Tibial artery (tissue), 4 donors: ENCODE results near the gene ZEB2.

ENCODE experiments used
- DNase-seq, 2 donors: peaks; one replicate each; pipeline ENCODE4 v3.0.0-alpha.2; 2019
- H3K27ac ChIP-seq, 2 donors: fragments of 200-600 bp; sonication (generic) in 1 of 2; 1 replicate in 1 of 2; 2 replicates in 1 of 2; pipeline ENCODE4 v1.5.1; 2018 to 2019; ENCODE audit warnings: mild to moderate bottlenecking in 1 of 2
- H3K27me3 ChIP-seq, 2 donors: fragments of 200-600 bp; sonication (generic) in 1 of 2; one replicate each; pipeline versions ENCODE4 v1.5.1 to v1.6.0; 2016 to 2019
- H3K36me3 ChIP-seq, 3 donors: fragments of 200-600 bp; sonication (generic) in 2 of 3; one replicate each; pipeline ENCODE4 v1.5.1; 2016 to 2019; ENCODE audit warnings: mild to moderate bottlenecking in 2 of 3
- H3K4me1 ChIP-seq, 4 donors: fragments of 200-600 bp; sonication (generic) in 2 of 4; 1 replicate in 3 of 4; 2 replicates in 1 of 4; pipeline ENCODE4 v1.5.1; 2016 to 2019
- H3K4me3 ChIP-seq, 2 donors: fragments of 200-600 bp; sonication (generic) in 1 of 2; 1 replicate in 1 of 2; 2 replicates in 1 of 2; pipeline ENCODE4 v1.5.1; 2018 to 2019; ENCODE audit warnings: mild to moderate bottlenecking in 2 of 2
- H3K9me3 ChIP-seq, 3 donors: fragments of 200-600 bp; sonication (generic) in 1 of 3; one replicate each; pipeline ENCODE4 v1.5.1; 2016 to 2019
- CTCF ChIP-seq, 2 experiments: fragments of 200-600 bp in 1 of 2; fragments of 450-650 bp in 1 of 2; IDR thresholded peaks; one replicate each; pipeline ENCODE4 v1.5.1; 2017 to 2019; ENCODE audit warnings: antibody characterized with exemption in 2 of 2, mild to moderate bottlenecking in 1 of 2, moderate library complexity in 1 of 2
- intact Hi-C: fragments of 100-400 bp; cut with DNase I; formaldehyde crosslinking; loops from one replicate; pipeline ENCODE4 v1.15.0; 2023; ENCODE audit warnings: low total_unique reads

Gene ZEB2

GRCh38 chr2:144503242-144503641, 16.7 kb downstream of the ZEB2 start:
- no peak overlapping the region for H3K4me3 ChIP-seq
- peak overlapping the region; percentile 97 to 99 for H3K27ac ChIP-seq
- intact Hi-C loops = loop anchor here (5.0 kb wide), 1 partner anchor 56 kb away; no protein-coding TSS in a partner anchor
- H3K36me3 ChIP-seq = no peaks in the 10 kb centered on the region
- no peaks in the 10 kb centered on the region for H3K27me3 ChIP-seq
- peaks cover 0 to 82% (median 34%) of the 10 kb centered on the region in 4 donors for H3K4me1 ChIP-seq
- DNase-seq = no peak
- no peaks in the 10 kb centered on the region for H3K9me3 ChIP-seq
- TF ChIP-seq CTCF (IDR thresholded peaks at IDR 0.05) = no peak

GRCh38 chr2:144502369-144502768, 17.6 kb downstream of the ZEB2 start:
- Histone ChIP-seq H3K4me3 (no peak overlapping the region), H3K4me1 (peaks cover 0 to 82% (median 34%) of the 10 kb centered on the region in 4 donors), H3K27ac (peak overlapping the region; percentile 97 to 99), H3K27me3 (no peaks in the 10 kb centered on the region), H3K36me3 (no peaks in the 10 kb centered on the region), H3K9me3 (no peaks in the 10 kb centered on the region)
- TF ChIP-seq CTCF (IDR thresholded peaks at IDR 0.05) = no peak
- intact Hi-C loops = loop anchor here (5.0 kb wide), 1 partner anchor 55 kb away; no protein-coding TSS in a partner anchor
- no peak for DNase-seq

- H3K27ac ChIP-seq = peak overlapping the region; percentile 97 to 99
- intact Hi-C loops = loop anchor here (5.0 kb wide), 1 partner anchor 54 kb away; no protein-coding TSS in a partner anchor
- no peaks in the 10 kb centered on the region for H3K36me3 ChIP-seq
Observed at GRCh38 chr2:144501627-144502026, 18.3 kb downstream of the ZEB2 start.

GRCh38 chr2:144501118-144501517, 18.8 kb downstream of the ZEB2 start:
- Histone ChIP-seq H3K36me3 (no peaks in the 10 kb centered on the region), H3K27me3 (no peaks in the 10 kb centered on the region), H3K4me1 (peaks cover 0 to 84% (median 42%) of the 10 kb centered on the region in 4 donors), H3K27ac (peak overlapping the region; percentile 97 to 99), H3K4me3 (no peak overlapping the region), H3K9me3 (no peaks in the 10 kb centered on the region)
- DNase-seq = no peak
- intact Hi-C loops = loop anchor here (5.0 kb wide), 1 partner anchor 54 kb away; no protein-coding TSS in a partner anchor
- TF ChIP-seq CTCF (IDR thresholded peaks at IDR 0.05) = no peak

More at GRCh38 chr2:144501627-144502026, 18.3 kb downstream of the ZEB2 start:
- H3K4me3 ChIP-seq = no peak overlapping the region
- H3K9me3 ChIP-seq = no peaks in the 10 kb centered on the region
- peaks cover 0 to 84% (median 40%) of the 10 kb centered on the region in 4 donors for H3K4me1 ChIP-seq
- no peak for DNase-seq
- no peaks in the 10 kb centered on the region for H3K27me3 ChIP-seq
- no peak for TF ChIP-seq CTCF (IDR thresholded peaks at IDR 0.05)

- no peak for TF ChIP-seq CTCF (IDR thresholded peaks at IDR 0.05)
- Histone ChIP-seq H3K4me3 (no peak overlapping the region), H3K9me3 (no peaks in the 10 kb centered on the region), H3K27ac (peak overlapping the region; percentile 97 to 99), H3K27me3 (no peaks in the 10 kb centered on the region), H3K4me1 (peaks cover 0 to 84% (median 43%) of the 10 kb centered on the region in 4 donors), H3K36me3 (no peaks in the 10 kb centered on the region)
- DNase-seq = no peak
- intact Hi-C loops = loop anchor here (5.0 kb wide), 1 partner anchor 53 kb away; no protein-coding TSS in a partner anchor
Observed at GRCh38 chr2:144500563-144500962, 19.4 kb downstream of the ZEB2 start.
